ENCODE results near the gene PSMA8. TPM values are rescaled to one million over a fixed set of nuclear protein-coding genes. Genes with fewer than 3 reads are reported as not detected.
A peak's percentile ranks its signal among the peaks of the same experiment; 100 is the strongest.

Gene PSMA8
- total and polyA plus RNA-seq, 2 of the 8 experiments (the other 6 are each of a cell fraction or from before 2014, with no cell fraction given) = not detected

GRCh38 chr18:26215247-26215970 lies 81.7 kb downstream of the PSMA8 start:
- no peak overlapping the region for H2BK12ac ChIP-seq (ENCODE audit: low read depth, low read length)
- no peaks in the 10 kb centered on the region for H3K23me2 ChIP-seq (ENCODE audit: low read depth, low read length)
- H3K4me2 ChIP-seq (ENCODE audit: insufficient read depth in 1 of 2, low read depth in 2 of 2, low read length in 2 of 2) = no peak overlapping the region
- no peak for TF ChIP-seq POLR2A (IDR thresholded peaks at IDR 0.05; ENCODE audit: control extremely low read depth in 1 of 2, low read depth in 2 of 2, low read length in 2 of 2)
- H3K9ac ChIP-seq (replicated peaks in 1 of 4; ENCODE audit: extremely low read depth in 1 of 4, low read depth in 3 of 4, low read length in 3 of 4) = no peak overlapping the region
- peak overlapping the region; percentile 22; the same call in 1 of the 2 replicates for H2AFZ ChIP-seq (ENCODE audit: low read length)
- H3K9me3 ChIP-seq (ENCODE audit: insufficient read depth in 2 of 2, low read depth in 1 of 2, low read length in 1 of 2) = no peaks in the 10 kb centered on the region
- DNase-seq (ENCODE audit: low read depth in 1 of 2, low spot score in 2 of 2) (no peak), FAIRE-seq (no peak)
- WGBS, 2 experiments (ENCODE audit: extremely low coverage in 1 of 2, insufficient coverage in 1 of 2, insufficient read length in 1 of 2, insufficient replicate concordance in 2 of 2, low coverage in 1 of 2, low lambda C conversion rate in 2 of 2, missing lambda C conversion rate in 1 of 2) = 90% methylated on average over 7 of the region's 7 CpGs; no CpG with 5 or more reads in 1 of the 2 experiments
- no peak overlapping the region for H3K23ac ChIP-seq (ENCODE audit: insufficient read length)
- ChIA-PET CTCF (ENCODE audit: partially characterized antibody) (no interaction called here), POLR2A (ENCODE audit: partially characterized antibody) (interaction anchor here (1.2 kb wide), 1 partner anchor 8 kb away, joined by 4 read pairs; no protein-coding TSS in a partner anchor)
- H2BK5ac ChIP-seq (ENCODE audit: low read depth, low read length) = no peak overlapping the region
- no peak overlapping the region for H3K4me3 ChIP-seq (ENCODE audit: extremely low read depth in 1 of 4, insufficient read depth in 2 of 4, low read depth in 3 of 4, low read length in 4 of 4)
- H3K79me1 ChIP-seq (ENCODE audit: low read depth, low read length) = no peaks in the 10 kb centered on the region
- H3K27me3 ChIP-seq (replicated peaks in 1 of 4; ENCODE audit: control insufficient read depth in 3 of 4, extremely low read depth in 1 of 4, insufficient read depth in 3 of 4, low read length in 3 of 4) = no peaks in the 10 kb centered on the region
- no peak overlapping the region for H4K91ac ChIP-seq (replicated peaks; ENCODE audit: insufficient read length, low read length)
- H3K27ac ChIP-seq (ENCODE audit: low read depth, low read length) = no peak overlapping the region
- H3K56ac ChIP-seq (replicated peaks; ENCODE audit: insufficient read length, low read depth, low read length) = no peak overlapping the region
- no peak overlapping the region for H3K14ac ChIP-seq (ENCODE audit: insufficient read length)
- H3K79me2 ChIP-seq (ENCODE audit: control insufficient read depth in 1 of 2, insufficient read depth in 2 of 2, low read length in 2 of 2) = no peaks in the 10 kb centered on the region
- no peak overlapping the region for H2BK120ac ChIP-seq (replicated peaks; ENCODE audit: low read depth, low read length)
- no peaks in the 10 kb centered on the region for H3K36me3 ChIP-seq (ENCODE audit: control insufficient read depth in 2 of 4, insufficient read depth in 4 of 4, low read length in 3 of 4)
- H3K4ac ChIP-seq (replicated peaks; ENCODE audit: insufficient read length, low read depth, low read length) = no peak overlapping the region
- H3K18ac ChIP-seq (ENCODE audit: extremely low read depth, low read length) = no peak overlapping the region
- no peak overlapping the region for H4K8ac ChIP-seq (ENCODE audit: extremely low read depth, insufficient read depth, low read length)
- H2BK15ac ChIP-seq (ENCODE audit: low read length) = no peak overlapping the region
- no peaks in the 10 kb centered on the region for H4K20me1 ChIP-seq (replicated peaks in 1 of 2; ENCODE audit: control insufficient read depth in 1 of 2, insufficient read depth in 2 of 2, low read length in 2 of 2)
- no peak overlapping the region for H4K5ac ChIP-seq (ENCODE audit: insufficient read length, low read depth, low read length)
- no peaks in the 10 kb centered on the region; a peak in 1 of 7 replicates for H3K4me1 ChIP-seq (replicated peaks in 1 of 4; ENCODE audit: control insufficient read depth in 3 of 4, insufficient read depth in 4 of 4, low read length in 3 of 4)
- H2AK5ac ChIP-seq (ENCODE audit: low read depth, low read length) = no peak overlapping the region
- H2BK20ac ChIP-seq (ENCODE audit: low read length) = no peak overlapping the region

All from H1 (cell line).